ENCODE results near the gene SLC9C2.

- TF ChIP-seq CTCF (IDR thresholded peaks at IDR 0.05) (no peak), POLR2A (IDR thresholded peaks at IDR 0.05) (no peak)
Observed at GRCh38 chr1:173470608-173471007, 132.3 kb downstream of the SLC9C2 start.

Data from Peyer's patch (tissue), 4 donors.